HG02642 (cell line): Measurements from ENCODE around the gene SULF2.

Source experiments
- ATAC-seq: cut with Tn5 transposase; IDR thresholded peaks from one replicate; pipeline ENCODE4 v1.9.1; 2021; ENCODE audit warnings: mild to moderate bottlenecking; ENCODE audit not compliant: unreplicated experiment, poor library complexity

Gene SULF2

DNA sequence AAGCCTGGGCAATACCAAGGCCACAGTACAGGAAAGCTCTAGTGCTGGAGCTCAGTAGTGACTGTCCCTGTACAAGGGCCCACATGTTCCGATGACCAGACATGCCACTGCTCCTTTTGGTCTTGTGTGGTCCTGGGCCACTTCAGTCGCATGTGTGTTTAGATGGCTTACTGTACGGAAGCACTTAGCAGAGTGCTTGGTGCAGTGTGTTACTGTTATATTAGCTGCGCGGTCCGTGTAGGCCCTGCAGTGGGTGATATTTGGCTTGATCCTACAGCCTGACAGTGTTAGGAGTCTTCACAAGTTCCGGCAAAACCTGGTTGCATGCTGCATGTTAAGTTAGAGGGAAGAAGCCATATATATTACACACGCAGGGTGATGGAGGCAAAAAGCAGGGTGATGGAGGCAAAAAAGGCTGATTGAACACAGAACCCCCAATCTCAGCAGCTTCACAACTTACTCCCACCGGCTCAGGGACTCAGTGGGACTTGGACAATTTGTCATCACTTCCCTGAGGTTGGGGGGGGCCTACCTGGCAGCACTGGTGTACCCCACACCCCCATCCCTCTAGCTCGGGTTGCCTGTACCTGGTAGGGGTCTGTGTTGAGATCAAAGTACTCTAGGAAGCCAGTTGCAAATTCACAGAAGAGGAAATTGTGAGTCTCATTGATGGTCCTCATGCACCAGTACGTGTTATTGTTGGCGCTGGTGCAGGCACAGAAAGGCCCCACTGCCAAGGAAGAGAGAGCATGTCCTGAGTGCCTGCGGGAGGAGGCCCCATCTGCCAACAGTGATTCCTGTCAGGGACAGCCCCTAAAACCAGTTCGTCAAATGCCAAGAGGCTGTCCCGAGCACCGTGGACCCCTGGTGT, 122.6 kb downstream of the SULF2 start:
- ATAC-seq: no peak

DNA sequence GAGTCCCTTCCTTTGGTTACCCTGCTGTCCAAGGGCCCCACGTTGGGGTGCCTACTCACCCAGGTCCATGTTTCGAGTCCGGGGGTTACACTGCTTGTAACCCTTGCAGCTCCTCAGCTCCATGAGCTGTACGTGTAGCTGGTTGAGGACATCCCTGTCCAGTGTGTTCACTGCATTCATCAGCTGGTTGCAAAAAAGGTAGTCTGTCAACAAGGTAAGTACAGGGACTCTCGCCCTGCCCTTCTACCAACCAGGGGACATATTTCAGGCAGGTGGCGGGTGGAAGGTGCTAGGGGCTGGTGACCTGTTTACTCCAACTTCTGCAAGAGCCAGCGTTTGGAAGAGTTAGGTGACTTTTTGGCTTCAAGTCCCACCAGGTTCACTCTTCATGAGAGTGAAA, 123.6 kb downstream of the SULF2 start:
- ATAC-seq: no peak

DNA sequence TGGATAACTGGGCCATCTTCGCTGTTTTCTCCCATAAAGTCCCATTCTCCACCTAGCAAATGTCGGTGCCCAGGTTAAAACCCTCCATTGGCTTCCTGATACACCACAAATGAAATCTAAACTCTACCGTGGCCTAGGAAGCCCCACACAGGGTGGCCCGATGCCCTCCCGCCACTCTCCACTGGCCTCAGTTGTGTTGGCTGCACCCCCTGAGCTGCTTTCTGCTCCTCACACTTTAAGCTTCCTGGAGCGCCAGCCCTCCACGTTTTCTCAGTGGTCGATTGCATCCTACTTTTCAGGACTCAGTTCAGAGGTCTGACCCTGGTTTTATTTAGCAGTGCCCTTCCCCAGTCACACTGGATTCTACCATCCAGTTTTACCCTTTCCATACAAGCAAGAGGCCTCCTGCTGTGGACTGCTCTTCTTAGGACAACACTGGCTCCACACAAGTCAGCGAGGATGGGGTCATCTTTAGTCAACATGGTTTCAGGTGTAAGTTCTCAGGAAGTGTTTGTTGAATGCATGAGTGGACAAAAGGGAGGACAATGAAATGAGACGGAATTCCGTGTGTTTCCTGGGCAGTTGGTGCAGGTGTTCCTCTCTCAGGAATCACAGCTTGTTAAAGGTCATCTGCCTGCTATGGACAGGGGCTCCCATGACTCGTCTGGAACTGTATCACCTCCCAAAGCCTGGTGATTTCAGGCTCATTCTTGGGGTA, 124.1 kb downstream of the SULF2 start:
- ATAC-seq: no peak

DNA sequence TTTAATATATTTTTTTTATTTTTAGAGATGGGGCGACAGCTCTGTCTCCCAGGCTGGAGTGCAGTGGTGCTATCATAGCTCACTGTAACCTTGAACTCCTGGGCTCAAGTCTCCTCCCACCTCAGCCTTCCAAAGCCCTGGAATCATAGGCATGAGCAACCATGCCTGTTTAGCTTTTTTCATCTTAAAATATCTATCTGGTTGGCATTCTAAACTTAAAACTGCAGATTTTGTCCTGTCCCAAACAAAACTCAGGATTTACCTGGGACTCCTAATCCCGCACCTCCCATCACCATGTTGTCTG, 124.7 kb downstream of the SULF2 start:
- ATAC-seq: no peak

DNA sequence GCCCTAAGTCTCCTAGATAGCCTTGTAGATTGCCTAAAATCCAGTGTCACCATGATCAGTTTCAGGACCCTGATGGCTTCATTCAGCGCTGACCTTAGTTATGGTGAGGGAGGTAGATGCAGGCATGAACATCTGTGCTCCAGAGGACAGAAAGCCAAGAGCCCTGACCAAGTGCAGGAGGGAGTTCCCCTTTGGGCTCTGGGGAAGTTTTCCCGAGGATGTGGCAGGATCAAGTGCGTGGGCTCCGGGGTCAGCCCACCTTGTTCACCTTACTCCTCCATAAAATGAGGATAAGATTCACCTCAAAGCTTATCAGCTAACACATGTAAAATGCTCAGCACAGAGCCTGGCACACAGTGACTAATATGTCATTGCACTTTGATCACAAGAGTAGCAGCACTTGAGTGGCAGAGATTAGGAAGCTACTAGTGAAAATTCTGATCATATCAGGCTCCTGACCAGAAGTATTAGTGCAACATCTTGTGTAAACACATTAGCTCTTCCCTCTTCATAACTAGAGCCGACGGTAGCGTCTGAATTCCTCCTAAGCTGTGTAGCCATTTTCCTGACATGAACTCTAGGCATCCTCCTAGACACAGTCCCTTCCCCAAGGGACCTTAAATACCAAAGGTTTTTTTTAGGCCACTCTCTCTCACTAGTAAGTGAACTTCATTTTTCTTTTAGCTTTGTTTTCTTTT, 125.2 kb downstream of the SULF2 start:
- ATAC-seq: no peak

DNA sequence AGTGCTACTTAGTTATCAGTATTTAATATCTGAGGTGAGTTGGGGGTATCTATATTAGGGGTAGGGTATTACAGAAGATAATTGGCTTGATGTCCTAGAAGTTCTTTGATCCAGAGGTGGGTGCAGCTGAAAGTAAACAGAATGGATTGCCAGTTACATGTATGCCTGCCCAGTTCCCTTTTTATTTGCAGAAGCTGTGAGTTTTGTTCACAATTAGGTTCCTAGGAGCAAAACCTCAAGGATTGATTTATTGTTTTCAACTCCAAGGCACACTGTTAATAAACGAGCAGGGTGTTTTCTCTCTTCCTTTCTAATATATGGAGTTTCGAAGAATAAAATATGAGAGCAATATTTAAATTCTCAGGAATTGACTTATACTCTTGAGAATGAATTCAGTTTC, 129.0 kb downstream of the SULF2 start:
- ATAC-seq: no peak

DNA sequence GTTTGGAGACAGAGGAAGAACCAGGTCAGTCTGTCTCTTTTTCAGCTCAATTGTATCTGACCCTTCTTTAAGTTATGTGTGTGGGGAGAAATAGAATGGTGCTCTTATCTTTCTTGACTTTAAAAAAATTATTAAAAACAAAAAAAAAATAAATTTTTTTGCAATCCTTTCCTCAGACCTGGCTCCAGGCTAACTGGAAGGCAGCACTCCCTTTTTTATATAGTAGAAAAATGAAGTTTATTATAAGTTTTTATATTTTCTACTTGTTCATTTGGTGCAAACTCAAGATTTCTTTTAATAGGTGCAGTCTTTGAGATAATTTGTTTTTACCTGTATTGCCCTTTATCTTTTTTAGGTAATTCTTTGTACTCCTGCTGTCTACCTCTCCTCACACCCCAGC, 129.6 kb downstream of the SULF2 start:
- ATAC-seq: no peak

DNA sequence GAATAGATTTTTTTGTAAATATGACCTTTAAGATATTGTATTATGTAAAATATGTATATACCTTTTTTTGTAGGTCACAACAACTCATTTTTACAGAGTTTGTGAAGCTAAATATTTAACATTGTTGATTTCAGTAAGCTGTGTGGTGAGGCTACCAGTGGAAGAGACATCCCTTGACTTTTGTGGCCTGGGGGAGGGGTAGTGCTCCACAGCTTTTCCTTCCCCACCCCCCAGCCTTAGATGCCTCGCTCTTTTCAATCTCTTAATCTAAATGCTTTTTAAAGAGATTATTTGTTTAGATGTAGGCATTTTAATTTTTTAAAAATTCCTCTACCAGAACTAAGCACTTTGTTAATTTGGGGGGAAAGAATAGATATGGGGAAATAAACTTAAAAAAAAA, 130.9 kb downstream of the SULF2 start:
- no peak for ATAC-seq

DNA sequence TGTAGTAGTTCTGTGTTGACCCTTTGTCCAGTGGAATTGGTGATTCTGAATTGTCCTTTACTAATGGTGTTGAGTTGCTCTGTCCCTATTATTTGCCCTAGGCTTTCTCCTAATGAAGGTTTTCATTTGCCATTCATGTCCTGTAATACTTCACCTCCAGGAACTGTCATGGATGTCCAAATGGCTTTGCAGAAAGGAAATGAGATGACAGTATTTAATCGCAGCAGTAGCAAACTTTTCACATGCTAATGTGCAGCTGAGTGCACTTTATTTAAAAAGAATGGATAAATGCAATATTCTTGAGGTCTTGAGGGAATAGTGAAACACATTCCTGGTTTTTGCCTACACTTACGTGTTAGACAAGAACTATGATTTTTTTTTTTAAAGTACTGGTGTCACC, 131.4 kb downstream of the SULF2 start:
- ATAC-seq: no peak

DNA sequence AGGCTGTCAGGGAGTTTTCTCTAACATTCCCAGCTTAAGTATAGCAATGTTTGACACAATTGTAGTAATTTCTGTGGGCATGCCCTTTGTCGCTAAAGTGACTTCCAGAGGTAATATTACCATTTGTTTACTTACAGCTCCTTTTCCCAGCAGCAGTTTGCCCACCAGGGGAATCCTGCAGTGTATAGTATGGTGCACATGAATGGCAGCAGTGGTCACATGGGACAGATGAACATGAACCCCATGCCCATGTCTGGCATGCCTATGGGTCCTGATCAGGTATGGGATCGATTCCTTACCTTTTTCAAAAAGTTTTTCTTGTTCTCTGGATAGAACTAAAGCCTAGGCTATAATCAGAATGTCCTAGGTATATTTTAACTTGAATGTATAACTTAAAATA, 132.5 kb downstream of the SULF2 start:
- no peak for ATAC-seq

DNA sequence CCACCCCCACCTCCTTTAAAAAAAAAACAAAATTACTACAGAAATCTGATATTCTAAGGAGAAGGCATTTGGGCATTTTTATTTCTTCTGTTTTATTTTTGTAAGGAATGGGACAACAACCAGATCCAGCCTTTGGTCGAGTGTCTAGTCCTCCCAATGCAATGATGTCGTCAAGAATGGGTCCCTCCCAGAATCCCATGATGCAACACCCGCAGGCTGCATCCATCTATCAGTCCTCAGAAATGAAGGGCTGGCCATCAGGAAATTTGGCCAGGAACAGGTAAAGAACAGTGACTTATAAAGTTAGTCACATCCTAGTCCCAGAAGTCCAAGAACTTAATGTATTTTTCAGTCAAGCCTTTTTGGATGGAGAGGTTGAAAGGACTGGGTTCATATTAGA, 133.0 kb downstream of the SULF2 start:
- ATAC-seq: no peak

DNA sequence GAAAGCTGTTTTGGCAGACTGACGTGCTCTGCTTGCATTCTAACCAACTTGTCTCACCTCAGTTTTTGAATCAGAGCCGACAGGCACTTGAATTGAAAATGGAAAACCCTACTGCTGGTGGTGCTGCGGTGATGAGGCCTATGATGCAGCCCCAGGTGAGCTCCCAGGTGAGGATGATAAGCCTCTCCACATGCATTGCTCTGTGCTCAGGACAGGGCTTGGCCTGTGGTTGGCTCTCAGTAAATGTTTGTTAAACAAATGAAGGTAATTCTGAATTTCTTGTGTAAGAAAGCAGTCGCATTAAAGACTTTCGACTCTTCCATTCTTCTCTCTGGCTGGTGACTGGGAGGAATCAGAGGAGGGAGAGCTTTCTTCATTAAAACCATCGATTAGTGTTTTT, 136.3 kb downstream of the SULF2 start:
- ATAC-seq: no peak

DNA sequence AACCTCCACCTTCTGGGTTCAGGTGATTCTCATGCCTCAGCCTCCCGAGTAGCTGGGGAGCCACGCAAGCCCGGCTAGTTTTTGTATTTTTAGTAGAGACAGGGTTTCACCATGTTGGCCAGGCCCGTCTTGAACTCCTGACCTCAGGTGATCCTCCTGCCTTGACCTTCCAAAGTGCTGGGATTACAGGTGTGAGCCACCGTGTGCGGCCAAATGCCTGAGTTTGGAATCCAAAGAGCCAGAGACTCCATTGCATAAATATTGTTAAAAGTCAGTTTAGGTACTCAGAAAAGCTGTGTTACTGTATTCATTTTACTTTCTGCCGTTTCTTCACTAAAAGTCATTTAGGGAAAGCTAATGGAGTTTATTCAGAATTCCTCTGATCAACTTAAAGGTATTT, 137.3 kb downstream of the SULF2 start:
- ATAC-seq: no peak

DNA sequence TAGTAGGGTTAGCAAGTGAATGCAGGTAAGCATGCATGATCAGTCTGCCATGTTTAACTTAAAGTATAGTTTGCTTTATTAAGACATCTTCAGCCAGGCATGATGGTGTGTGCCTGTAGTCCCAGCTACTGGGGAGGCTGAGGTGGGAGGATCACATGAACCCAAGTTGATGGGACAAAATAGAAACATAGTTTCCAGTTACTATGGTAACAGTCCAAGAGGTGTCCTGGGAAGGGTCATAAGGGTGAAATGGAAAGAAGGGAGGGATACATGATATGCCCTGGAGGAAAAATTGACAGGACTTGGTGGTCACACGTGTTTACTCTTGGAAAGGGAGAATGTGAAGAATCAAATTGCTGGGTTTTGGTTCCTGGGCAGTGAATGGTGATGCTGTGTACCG, 139.6 kb downstream of the SULF2 start:
- ATAC-seq: no peak

DNA sequence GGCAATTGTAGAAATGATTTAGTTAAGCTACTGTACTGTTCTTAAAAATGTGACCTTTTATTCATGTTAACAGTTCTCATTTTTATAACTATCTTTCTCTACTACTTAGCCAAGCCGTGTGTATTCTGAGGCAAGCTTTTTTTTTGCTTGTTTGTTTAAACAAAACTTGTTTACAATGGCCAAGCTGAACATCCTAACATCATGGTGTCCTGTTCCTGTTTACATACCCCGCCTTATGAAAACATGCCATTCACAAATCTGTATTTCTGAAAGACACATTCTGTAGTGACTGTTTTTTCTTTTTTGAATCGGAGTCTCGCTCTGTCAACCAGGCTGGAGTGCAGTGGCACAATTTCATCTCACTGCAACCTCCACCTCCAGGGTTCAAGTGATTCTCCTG, 142.7 kb downstream of the SULF2 start:
- ATAC-seq: no peak

DNA sequence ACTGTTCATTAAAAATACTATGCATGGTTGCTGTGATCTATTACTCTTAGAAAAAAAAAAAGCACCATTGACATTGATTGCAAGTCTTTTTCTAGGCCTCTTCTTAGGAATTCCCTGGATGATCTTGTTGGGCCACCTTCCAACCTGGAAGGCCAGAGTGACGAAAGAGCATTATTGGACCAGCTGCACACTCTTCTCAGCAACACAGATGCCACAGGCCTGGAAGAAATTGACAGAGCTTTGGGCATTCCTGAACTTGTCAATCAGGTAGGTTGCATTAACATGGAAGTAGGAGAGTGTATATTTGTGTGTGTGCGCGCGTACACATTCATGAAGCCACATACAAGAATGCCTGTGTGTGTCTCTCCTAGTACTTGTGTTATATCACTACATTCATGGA, 143.2 kb downstream of the SULF2 start:
- ATAC-seq: no peak

DNA sequence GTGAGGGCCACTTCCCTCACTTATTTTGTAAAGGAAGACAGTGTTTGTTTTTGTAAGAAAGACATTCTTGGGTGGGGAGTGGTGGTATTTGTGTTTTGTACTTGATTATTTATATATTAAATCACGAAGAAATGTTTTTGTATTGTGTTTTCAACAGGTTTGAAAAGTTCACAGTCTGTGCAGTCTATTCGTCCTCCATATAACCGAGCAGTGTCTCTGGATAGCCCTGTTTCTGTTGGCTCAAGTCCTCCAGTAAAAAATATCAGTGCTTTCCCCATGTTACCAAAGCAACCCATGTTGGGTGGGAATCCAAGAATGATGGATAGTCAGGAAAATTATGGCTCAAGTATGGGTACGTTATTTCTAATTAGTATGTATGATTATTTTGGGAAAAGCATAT, 146.4 kb downstream of the SULF2 start:
- no peak for ATAC-seq

DNA sequence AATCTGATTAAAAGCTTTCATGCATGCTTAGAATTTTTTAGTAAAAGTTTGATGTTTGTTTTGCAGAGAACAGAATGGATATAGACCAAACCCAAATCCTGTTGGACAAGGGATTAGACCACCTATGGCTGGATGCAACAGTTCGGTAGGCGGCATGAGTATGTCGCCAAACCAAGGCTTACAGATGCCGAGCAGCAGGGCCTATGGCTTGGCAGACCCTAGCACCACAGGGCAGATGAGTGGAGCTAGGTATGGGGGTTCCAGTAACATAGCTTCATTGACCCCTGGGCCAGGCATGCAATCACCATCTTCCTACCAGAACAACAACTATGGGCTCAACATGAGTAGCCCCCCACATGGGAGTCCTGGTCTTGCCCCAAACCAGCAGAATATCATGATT, 150.0 kb downstream of the SULF2 start:
- ATAC-seq: no peak

DNA sequence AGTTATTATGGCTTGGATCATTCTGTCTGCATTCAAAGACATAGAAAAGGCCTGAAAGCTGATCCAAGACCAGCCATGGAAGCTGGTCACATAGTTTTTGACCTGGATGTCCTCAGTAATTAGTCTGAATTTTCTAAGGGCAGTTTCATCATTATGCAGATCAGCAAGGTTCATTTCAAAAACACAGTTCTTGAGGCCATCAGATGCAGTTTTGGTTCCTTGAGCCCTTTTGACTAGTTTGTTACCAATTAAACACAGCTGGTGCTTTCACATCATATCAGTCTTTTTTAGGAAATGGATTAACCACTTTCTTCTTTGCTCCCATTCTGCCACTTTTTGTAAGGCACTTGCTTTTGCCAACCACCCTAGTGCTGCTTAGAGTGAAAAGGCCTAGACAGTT, 154.2 kb downstream of the SULF2 start:
- ATAC-seq: no peak

DNA sequence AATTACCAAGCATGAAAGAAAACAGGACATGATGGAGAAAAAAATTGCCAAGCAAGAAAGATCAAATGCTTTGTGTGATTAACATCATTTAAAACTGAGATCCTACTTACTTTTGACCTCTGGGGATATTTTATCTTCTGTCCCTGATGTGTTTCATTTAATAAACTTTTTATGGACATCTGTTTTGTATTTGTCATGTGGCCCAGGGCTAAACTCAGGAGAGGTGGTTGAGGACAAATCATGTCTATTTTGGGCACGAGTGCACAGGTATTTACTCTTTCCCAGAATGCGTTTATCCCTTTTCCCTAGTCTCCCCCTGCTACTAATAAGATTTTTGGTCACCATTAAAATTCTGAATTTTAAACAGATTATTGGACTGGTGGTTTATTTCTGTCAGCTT, 155.4 kb downstream of the SULF2 start:
- ATAC-seq: no peak

DNA sequence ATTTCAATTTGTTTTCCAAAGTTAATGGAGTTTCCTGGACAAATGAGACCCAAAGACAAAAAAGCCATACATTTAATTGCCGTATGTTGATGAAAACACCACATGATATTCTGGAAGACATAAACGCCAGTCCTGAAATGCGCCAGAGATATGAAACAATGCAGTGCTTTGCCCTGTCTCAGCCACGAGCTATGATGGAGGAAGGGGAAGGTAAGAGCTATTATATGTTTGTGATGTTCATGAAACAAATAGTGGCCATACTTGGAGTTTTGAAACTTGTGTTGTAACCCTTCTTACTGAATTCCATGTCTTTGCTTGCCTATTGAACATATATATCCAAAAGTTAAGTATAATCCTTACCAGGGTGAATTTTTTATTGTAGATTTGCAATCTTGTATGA, 157.7 kb downstream of the SULF2 start:
- ATAC-seq: no peak

DNA sequence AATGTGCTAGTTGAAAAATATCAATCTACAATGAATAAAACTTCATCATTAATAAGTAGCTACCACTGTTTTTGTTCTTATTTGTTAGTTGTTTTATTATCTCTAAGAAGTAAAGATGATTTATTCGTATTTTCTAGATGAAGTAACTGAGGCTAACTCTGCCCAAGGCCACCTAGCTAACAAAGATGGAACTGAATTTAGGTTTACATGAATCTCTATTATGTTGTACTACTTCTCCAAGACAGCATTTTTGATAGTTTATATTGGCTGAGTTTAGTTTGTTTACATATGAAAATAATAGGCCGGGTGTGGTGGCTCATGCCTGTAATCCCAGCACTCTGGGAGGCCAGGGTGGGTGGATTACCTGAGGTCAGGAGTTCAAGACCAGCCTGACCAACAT, 162.1 kb downstream of the SULF2 start:
- no peak for ATAC-seq
